Measurements from ENCODE around the gene CD300A. TPM values are rescaled to one million over a fixed set of nuclear protein-coding genes. Genes with fewer than 3 reads are reported as not detected.
"Not testable (repeated sequence)": the region's sequence is repeated elsewhere in the genome, so short reads cannot be mapped to it uniquely, and the experiment has no call there.

The CD300A gene
- total RNA-seq, 2 donors from 2014 or later, result 17.6 to 43.7 TPM

DNA sequence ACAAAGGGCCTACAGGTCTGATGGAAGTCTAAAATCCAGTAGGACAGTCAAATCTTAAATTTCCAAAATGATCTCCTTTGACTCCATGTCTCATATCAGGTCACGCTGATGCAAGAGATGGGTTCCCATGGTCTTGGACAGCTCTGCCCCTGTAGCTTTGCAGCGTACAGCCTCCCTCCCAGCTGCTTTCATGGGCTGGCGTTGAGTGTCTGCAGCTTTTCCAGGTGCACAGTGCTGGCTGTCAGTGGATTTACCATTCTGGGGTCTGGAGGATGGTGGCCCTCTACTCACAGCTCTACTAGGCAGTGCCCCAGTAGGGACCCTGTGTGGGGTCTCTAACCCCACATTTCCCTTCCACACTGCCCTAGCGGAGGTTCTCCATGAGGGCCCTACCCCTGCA is 21.8 kb downstream of the CD300A start:
- not testable (repeated sequence) for H3K9me3 Mint-ChIP-seq; ATAC-seq; H3K27me3 Mint-ChIP-seq; H3K4me3 Mint-ChIP-seq; DNase-seq (ENCODE audit: low spot score)
- H3K4me1 Mint-ChIP-seq (ENCODE audit: low read depth in 2 of 2), result peaks cover 32 to 35% of the 10 kb centered on the region in 2 donors
- peak overlapping the region; percentile 44 to 45 for H3K27ac Mint-ChIP-seq
- peaks cover 14% of the 10 kb centered on the region for H3K36me3 Mint-ChIP-seq

DNA sequence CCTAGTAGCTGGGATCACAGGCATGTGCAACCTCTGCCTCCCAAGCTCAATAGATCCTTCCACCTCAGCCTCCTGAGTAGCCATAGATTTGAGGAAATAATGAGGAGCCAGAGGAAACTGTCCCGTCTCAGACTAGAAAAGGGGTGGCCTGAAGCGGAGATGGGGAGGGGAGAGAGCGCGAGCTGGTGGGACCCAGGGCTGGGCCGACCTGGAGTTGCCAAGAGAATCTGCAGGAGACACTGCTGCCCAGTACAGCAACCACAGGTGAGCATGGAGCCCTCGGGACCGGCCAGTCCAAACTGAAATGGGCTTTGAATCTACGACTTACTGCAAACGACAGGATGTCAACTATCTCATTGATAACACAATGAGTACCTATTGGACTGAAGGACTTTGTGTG is 24.3 kb downstream of the CD300A start:
- Mint-ChIP-seq H3K27me3 (no peaks in the 10 kb centered on the region), H3K27ac (peak overlapping the region; percentile 44 to 45), H3K36me3 (peaks cover 14% of the 10 kb centered on the region), H3K4me3 (no peak overlapping the region), H3K9me3 (peaks cover 5% of the 10 kb centered on the region), H3K4me1 (ENCODE audit: low read depth in 2 of 2) (peaks cover 32 to 37% of the 10 kb centered on the region in 2 donors)
- ATAC-seq (no peak), DNase-seq (ENCODE audit: low spot score) (no peak)

GRCh38 chr17:74491626-74492025 is 25.2 kb downstream of the CD300A start:
- Mint-ChIP-seq H3K4me1 (ENCODE audit: low read depth in 2 of 2) (peaks cover 32 to 34% of the 10 kb centered on the region in 2 donors), H3K27ac (peak overlapping the region; percentile 75 to 93), H3K9me3 (peaks cover 5% of the 10 kb centered on the region), H3K4me3 (peak overlapping the region; percentile 72), H3K27me3 (no peaks in the 10 kb centered on the region), H3K36me3 (peaks cover 14% of the 10 kb centered on the region)
- ATAC-seq (peak; percentile 80 to 83), DNase-seq (ENCODE audit: low spot score) (no peak)

DNA sequence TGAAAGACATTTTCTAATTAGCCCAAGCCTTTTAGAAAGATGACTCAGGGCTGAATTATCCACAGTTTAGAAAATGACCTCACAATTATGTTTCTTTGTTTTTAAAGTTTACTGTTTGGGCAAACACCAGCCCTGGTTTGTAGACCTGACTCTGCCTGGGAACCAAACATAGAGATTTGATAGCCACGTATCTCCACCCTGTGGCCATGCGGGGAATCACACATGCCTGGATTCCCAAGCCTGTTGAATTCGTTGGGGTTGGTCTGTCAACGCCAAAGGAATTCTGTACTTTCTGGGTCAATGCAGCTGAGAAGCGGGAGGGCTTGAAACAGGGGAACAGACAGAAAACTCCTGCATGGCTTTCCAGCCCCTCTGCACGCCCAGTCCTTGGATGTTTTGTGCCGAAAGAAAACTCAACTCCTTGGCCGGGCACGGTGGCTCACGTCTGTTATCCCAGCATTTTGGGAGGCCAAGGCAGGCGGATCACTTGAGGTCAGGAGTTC is 26.9 kb downstream of the CD300A start:
- DNase-seq (ENCODE audit: low spot score) (peak; percentile 71), ATAC-seq (peak; percentile 79 to 85)
- Mint-ChIP-seq H3K4me3 (peak overlapping the region; percentile 28), H3K27ac (peak overlapping the region; percentile 60 to 68), H3K36me3 (peaks cover 8% of the 10 kb centered on the region), H3K27me3 (no peaks in the 10 kb centered on the region), H3K9me3 (peaks cover 5% of the 10 kb centered on the region), H3K4me1 (ENCODE audit: low read depth in 2 of 2) (peaks cover 24 to 33% of the 10 kb centered on the region in 2 donors)

DNA sequence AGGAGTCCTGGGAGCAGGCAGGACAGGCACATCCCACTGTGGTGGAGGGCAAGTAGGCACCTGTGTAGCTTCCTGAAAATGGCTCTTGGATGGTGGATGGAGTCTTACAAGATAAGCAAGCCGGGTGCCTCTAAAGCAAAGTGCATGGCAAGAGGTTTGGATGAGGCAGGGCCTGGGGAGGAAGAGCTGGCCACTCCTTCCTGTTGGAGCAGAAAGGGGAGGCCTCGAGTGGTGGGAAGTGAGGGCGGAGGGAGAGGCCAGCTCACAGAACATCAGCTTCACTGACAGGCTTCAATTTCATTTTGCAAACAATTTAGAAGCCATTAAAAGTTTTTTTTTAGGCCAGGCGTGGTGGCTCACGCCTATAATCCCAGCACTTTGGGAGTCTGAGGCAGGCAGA is 31.0 kb downstream of the CD300A start:
- peaks cover 5 to 6% of the 10 kb centered on the region in 2 donors for H3K4me1 Mint-ChIP-seq (ENCODE audit: low read depth in 2 of 2)
- no peak overlapping the region for H3K27ac Mint-ChIP-seq
- no peaks in the 10 kb centered on the region for H3K27me3 Mint-ChIP-seq
- H3K4me3 Mint-ChIP-seq, result no peak overlapping the region
- ATAC-seq (no peak), DNase-seq (ENCODE audit: low spot score) (no peak)
- no peaks in the 10 kb centered on the region for H3K36me3 Mint-ChIP-seq
- no peaks in the 10 kb centered on the region for H3K9me3 Mint-ChIP-seq

GRCh38 chr17:74499992-74500391 is 33.6 kb downstream of the CD300A start:
- no peak overlapping the region for H3K4me3 Mint-ChIP-seq
- no peak for ATAC-seq
- no peak for DNase-seq (ENCODE audit: low spot score)
- no peaks in the 10 kb centered on the region for H3K36me3 Mint-ChIP-seq
- H3K27ac Mint-ChIP-seq, result no peak overlapping the region
- H3K4me1 Mint-ChIP-seq (ENCODE audit: low read depth in 2 of 2), result no peaks in the 10 kb centered on the region
- no peaks in the 10 kb centered on the region for H3K27me3 Mint-ChIP-seq
- H3K9me3 Mint-ChIP-seq, result no peaks in the 10 kb centered on the region

GRCh38 chr17:74502861-74503260 is 36.4 kb downstream of the CD300A start:
- Mint-ChIP-seq H3K36me3 (no peaks in the 10 kb centered on the region), H3K27ac (no peak overlapping the region), H3K9me3 (no peaks in the 10 kb centered on the region), H3K27me3 (no peaks in the 10 kb centered on the region), H3K4me1 (ENCODE audit: low read depth in 2 of 2) (no peaks in the 10 kb centered on the region), H3K4me3 (no peak overlapping the region)
- ATAC-seq, result no peak
- no peak for DNase-seq (ENCODE audit: low spot score)

DNA sequence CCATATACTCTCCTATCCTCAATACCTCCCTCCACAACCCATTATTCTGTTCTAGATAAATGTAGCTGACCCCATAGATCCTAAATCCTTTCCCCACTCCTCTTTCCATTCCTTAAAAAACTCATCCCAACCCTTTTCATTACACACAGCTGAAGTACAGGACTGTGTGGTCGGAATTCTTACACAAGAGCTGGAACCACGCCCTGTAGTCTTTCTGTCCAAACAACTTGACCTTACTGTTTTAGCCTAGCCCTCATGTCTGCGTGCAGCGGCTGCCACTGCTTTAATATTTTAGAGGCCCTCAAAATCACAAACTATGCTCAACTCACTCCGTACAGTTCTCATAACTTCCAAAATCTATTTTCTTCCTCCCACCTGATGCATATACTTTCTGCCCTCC is 37.5 kb downstream of the CD300A start:
- not testable (repeated sequence) for H3K36me3 Mint-ChIP-seq; ATAC-seq; H3K27ac Mint-ChIP-seq; H3K9me3 Mint-ChIP-seq; DNase-seq (ENCODE audit: low spot score); H3K4me3 Mint-ChIP-seq; H3K27me3 Mint-ChIP-seq; H3K4me1 Mint-ChIP-seq (ENCODE audit: low read depth in 2 of 2)

- ATAC-seq (no peak), DNase-seq (ENCODE audit: low spot score) (no peak)
- Mint-ChIP-seq H3K36me3 (no peaks in the 10 kb centered on the region), H3K4me1 (ENCODE audit: low read depth in 2 of 2) (peaks cover 4 to 9% of the 10 kb centered on the region in 2 donors), H3K4me3 (no peak overlapping the region), H3K27me3 (no peaks in the 10 kb centered on the region), H3K27ac (no peak overlapping the region), H3K9me3 (no peaks in the 10 kb centered on the region)
These were observed 41.7 kb downstream of the CD300A start for GRCh38 chr17:74508156-74508555.

- ATAC-seq (no peak), DNase-seq (ENCODE audit: low spot score) (no peak)
- Mint-ChIP-seq H3K27me3 (peaks cover 0 to 11% of the 10 kb centered on the region in 2 donors), H3K27ac (peak overlapping the region; percentile 17 to 54), H3K36me3 (peaks cover 12% of the 10 kb centered on the region), H3K4me3 (no peak overlapping the region), H3K4me1 (ENCODE audit: low read depth in 2 of 2) (peaks cover 15 to 27% of the 10 kb centered on the region in 2 donors), H3K9me3 (peaks cover 10% of the 10 kb centered on the region)
These were observed 45.6 kb downstream of the CD300A start for GRCh38 chr17:74512036-74512435.

DNA sequence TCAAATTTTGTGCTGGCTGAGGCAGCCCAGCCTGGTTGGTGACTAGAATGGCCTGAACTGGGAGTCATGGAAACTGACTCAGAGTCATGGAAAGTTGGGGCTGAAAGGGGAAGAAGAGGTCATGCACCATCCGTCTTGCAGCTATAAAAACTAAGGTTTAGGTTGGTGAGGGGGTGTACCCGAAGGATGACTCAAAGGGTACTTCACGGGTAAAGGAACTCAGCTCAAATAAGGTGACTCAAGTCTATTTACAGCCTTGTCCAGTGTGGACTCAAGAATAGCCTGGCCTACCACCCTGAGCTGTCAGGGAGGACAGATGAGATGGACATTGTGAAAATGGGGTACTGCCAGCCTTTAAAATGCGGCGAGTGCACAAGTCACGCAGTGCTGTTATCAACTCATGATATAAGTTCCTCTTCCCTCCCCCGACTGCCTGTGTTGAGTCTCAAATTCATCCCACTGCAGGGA is 46.2 kb downstream of the CD300A start:
- Mint-ChIP-seq H3K27me3 (peaks cover 0 to 11% of the 10 kb centered on the region in 2 donors), H3K27ac (peak overlapping the region; percentile 17 to 54), H3K4me1 (ENCODE audit: low read depth in 2 of 2) (peaks cover 15 to 27% of the 10 kb centered on the region in 2 donors), H3K4me3 (no peak overlapping the region), H3K9me3 (peaks cover 10% of the 10 kb centered on the region), H3K36me3 (peaks cover 12% of the 10 kb centered on the region)
- ATAC-seq (peak in 1 of 2 donors; percentile 76), DNase-seq (ENCODE audit: low spot score) (no peak)

DNA sequence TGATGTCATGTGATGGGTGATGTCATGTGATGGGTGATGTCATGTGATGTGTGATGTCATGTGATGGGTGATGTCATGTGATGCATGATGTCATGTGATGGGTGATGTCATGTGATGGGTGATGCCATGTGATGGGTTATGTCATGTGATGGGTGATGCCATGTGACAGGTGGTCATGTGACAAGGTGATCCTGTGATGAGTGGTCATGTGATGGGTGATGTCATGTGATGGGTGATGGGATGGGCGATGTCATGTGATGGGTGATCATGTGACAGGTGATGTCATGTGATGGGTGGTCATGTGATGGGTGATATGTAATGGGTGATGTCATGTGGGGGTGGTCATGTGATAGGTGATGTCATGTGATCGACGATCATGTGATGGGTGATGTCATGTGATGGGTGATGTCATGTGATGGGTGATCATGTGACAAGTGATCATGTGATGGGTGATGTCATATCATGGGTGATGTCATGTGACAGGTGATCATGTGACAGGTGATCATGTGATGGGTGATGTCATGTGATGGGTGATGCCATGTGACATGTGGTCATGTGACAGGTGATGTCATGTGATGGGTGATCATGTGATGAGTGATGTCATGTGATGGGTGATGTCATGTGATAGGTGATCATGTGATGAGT is 47.7 kb downstream of the CD300A start:
- Mint-ChIP-seq H3K9me3 (peaks cover 10% of the 10 kb centered on the region), H3K27ac (peak overlapping the region; percentile 90 to 97), H3K27me3 (peaks cover 0 to 11% of the 10 kb centered on the region in 2 donors), H3K4me1 (ENCODE audit: low read depth in 2 of 2) (peaks cover 15 to 27% of the 10 kb centered on the region in 2 donors), H3K4me3 (peak overlapping the region; percentile 52), H3K36me3 (peaks cover 16% of the 10 kb centered on the region)
- ATAC-seq (peak; percentile 42 to 80), DNase-seq (ENCODE audit: low spot score) (no peak)

GRCh38 chr17:74514632-74515334 is 48.3 kb downstream of the CD300A start:
- peaks cover 0 to 11% of the 10 kb centered on the region in 2 donors for H3K27me3 Mint-ChIP-seq
- peaks cover 10% of the 10 kb centered on the region for H3K9me3 Mint-ChIP-seq
- H3K36me3 Mint-ChIP-seq, result peaks cover 16% of the 10 kb centered on the region
- H3K4me3 Mint-ChIP-seq, result peak overlapping the region; percentile 52
- peaks cover 16 to 31% of the 10 kb centered on the region in 2 donors for H3K4me1 Mint-ChIP-seq (ENCODE audit: low read depth in 2 of 2)
- peak; percentile 48 to 83 for ATAC-seq
- DNase-seq (ENCODE audit: low spot score), result no peak
- H3K27ac Mint-ChIP-seq, result peak overlapping the region; percentile 90 to 97

- H3K4me1 Mint-ChIP-seq (ENCODE audit: low read depth in 2 of 2), result peaks cover 23 to 41% of the 10 kb centered on the region in 2 donors
- peaks cover 0 to 11% of the 10 kb centered on the region in 2 donors for H3K27me3 Mint-ChIP-seq
- H3K9me3 Mint-ChIP-seq, result peaks cover 10% of the 10 kb centered on the region
- ATAC-seq, result no peak
- no peak overlapping the region for H3K27ac Mint-ChIP-seq
- no peak for DNase-seq (ENCODE audit: low spot score)
- no peak overlapping the region for H3K4me3 Mint-ChIP-seq
- H3K36me3 Mint-ChIP-seq, result peaks cover 16% of the 10 kb centered on the region
These were observed 49.5 kb downstream of the CD300A start for GRCh38 chr17:74515941-74516340.
